ENCODE results near the gene OR5W2. TPM values are rescaled to one million over a fixed set of nuclear protein-coding genes. Genes with fewer than 3 reads are reported as not detected.

OR5W2 gene
- polyA plus RNA-seq, 1 experiment = not detected

Small RNAs within 50 kb of the gene (small RNA-seq; reads per million reads assigned to genes)
- not detected for gene AC036111.3 (ENCODE audit: insufficient read length, low read depth, low replicate concordance)

Other genes starting within 250 kb of the OR5W2 start
- gene OR5D13, start 141.1 kb downstream of the OR5W2 start, polyA plus RNA-seq (2011; rRNA removed) = not detected in 2 replicates
- not detected in 2 replicates for gene OR5D14, start 119.0 kb downstream of the OR5W2 start, polyA plus RNA-seq (2011; rRNA removed)
- gene OR5L1, start 103.2 kb downstream of the OR5W2 start, polyA plus RNA-seq (2011; rRNA removed) = not detected in 2 replicates
- gene OR5D18, start 95.0 kb downstream of the OR5W2 start, polyA plus RNA-seq (2011; rRNA removed) = not detected in 2 replicates
- gene OR5L2, start 87.4 kb downstream of the OR5W2 start, polyA plus RNA-seq (2011; rRNA removed) = not detected in 2 replicates
- not detected in 2 replicates for gene OR5D16, start 75.8 kb downstream of the OR5W2 start, polyA plus RNA-seq (2011; rRNA removed)
- gene TRIM51, start 31.3 kb downstream of the OR5W2 start, polyA plus RNA-seq (2011; rRNA removed) = not detected in 2 replicates
- not detected in 2 replicates for gene OR5I1, start 21.8 kb upstream of the OR5W2 start, polyA plus RNA-seq (2011; rRNA removed)
- gene OR10AG1, start 55.4 kb upstream of the OR5W2 start, polyA plus RNA-seq (2011; rRNA removed) = not detected in 2 replicates
- gene OR5F1, start 80.0 kb upstream of the OR5W2 start, polyA plus RNA-seq (2011; rRNA removed) = not detected in 2 replicates
- not detected in 2 replicates for gene OR5AS1, start 113.1 kb upstream of the OR5W2 start, polyA plus RNA-seq (2011; rRNA removed)
- gene OR8I2, start 178.7 kb upstream of the OR5W2 start, polyA plus RNA-seq (2011; rRNA removed) = not detected in 2 replicates
- not detected in 2 replicates for gene OR8H2, start 189.1 kb upstream of the OR5W2 start, polyA plus RNA-seq (2011; rRNA removed)
- gene OR8H3, start 207.8 kb upstream of the OR5W2 start, polyA plus RNA-seq (2011; rRNA removed) = not detected in 2 replicates
- not detected in 2 replicates for gene OR8J3, start 225.6 kb upstream of the OR5W2 start, polyA plus RNA-seq (2011; rRNA removed)
- not detected in 2 replicates for gene OR8K5, start 245.7 kb upstream of the OR5W2 start, polyA plus RNA-seq (2011; rRNA removed)

Measured in BJ (cell line).